HCT116 (cell line): ENCODE data around the gene TTF1. TPM values are rescaled to one million over a fixed set of nuclear protein-coding genes. Genes with fewer than 3 reads are reported as not detected.

Source experiments
- ATAC-seq: fragments of 200-7000 bp; cut with Tn5 transposase; 2 replicates; pipeline ENCODE4 v1.9.1; 2020; ENCODE audit warnings: mild to moderate bottlenecking, moderate library complexity
- BruUV-seq: library from RNA; stranded (reverse); fragments of 400-500 nt; replicated peaks from 2 replicates; lab custom pipeline; 2021; lab: Mats Ljungman, UMichigan
- CTCF ChIA-PET: fragments of 300-600 bp; sonication (Branson Sonifier 250); formaldehyde crosslinking; loops from one replicate; lab custom pipeline; 2021; ENCODE audit warnings: antibody characterized with exemption; lab: Charles Lee
- POLR2A ChIA-PET: fragments of 300-600, 350-600 bp; sonication (Branson Sonifier 250); formaldehyde crosslinking; loops from one replicate; lab custom pipeline; 2021; ENCODE audit warnings: antibody characterized with exemption; lab: Charles Lee
- RAD21 ChIA-PET, 2 experiments: fragments of 300-600 bp; sonication (Branson Sonifier 250); formaldehyde crosslinking; loops; one replicate each; lab custom pipeline; 2023; ENCODE audit warnings: low total read pairs in 2 of 2; ENCODE audit not compliant: uncharacterized antibody in 2 of 2, unreplicated experiment in 2 of 2, low non-redundant PET in 1 of 2; lab: Charles Lee
- DNase-seq: peaks from one replicate; pipeline ENCODE4 v3.0.0-alpha.2; 2010; ENCODE audit warnings: low read depth, low spot score
- H2AFZ ChIP-seq: fragments of 200-600 bp; shearing (Covaris generic), sonication (generic); 2 replicates; pipeline ENCODE4 v1.6.1; 2017; ENCODE audit warnings: low read depth, mixed run types, mixed read lengths, antibody characterized with exemption, low read length; ENCODE audit not compliant: poor library complexity, severe bottlenecking
- H3K27ac ChIP-seq: 2 replicates; pipeline ENCODE4 v1.5.1; 2012; ENCODE audit warnings: low read depth, low read length
- H3K27me3 ChIP-seq: fragments of 200-600 bp; sonication (generic); 2 replicates; pipeline ENCODE4 v1.6.1; 2016; ENCODE audit warnings: mixed run types, low read length, mixed read lengths; ENCODE audit not compliant: insufficient read depth
- H3K36me3 ChIP-seq, 2 experiments: fragments of 200-500 bp in 1 of 2; fragments of 200-600 bp in 1 of 2; sonication (Bioruptor generic) in 1 of 2; sonication (generic) in 1 of 2; 2 replicates each; pipeline versions ENCODE4 v1.5.1 to v1.6.1; 2014 to 2016; ENCODE audit warnings: low read length in 2 of 2, inconsistent platforms in 1 of 2, mixed read lengths in 1 of 2, mixed run types in 1 of 2; ENCODE audit not compliant: insufficient read depth in 2 of 2, control insufficient read depth in 1 of 2
- H3K4me1 ChIP-seq, 2 experiments: fragments of 200-600 bp in 1 of 2; sonication (generic) in 1 of 2; 2 replicates each; pipeline versions ENCODE4 v1.5.1 to v1.6.1; 2012 to 2017; ENCODE audit warnings: low read length in 2 of 2, inconsistent platforms in 1 of 2, mild to moderate bottlenecking in 1 of 2, mixed read lengths in 1 of 2, mixed run types in 1 of 2, moderate library complexity in 1 of 2; ENCODE audit not compliant: insufficient read depth in 2 of 2, control insufficient read depth in 1 of 2
- H3K4me2 ChIP-seq: fragments of 200-600 bp; sonication (generic); 2 replicates; pipeline ENCODE4 v1.6.1; 2017; ENCODE audit warnings: mixed run types, low read length, mixed read lengths
- H3K4me3 ChIP-seq, 2 experiments: fragments of 200-600 bp in 1 of 2; sonication (generic) in 1 of 2; replicated peaks in 1 of 2; 2 replicates each; pipeline ENCODE4 v1.5.1; 2011 to 2016; ENCODE audit warnings: low read length in 2 of 2, control low read depth in 1 of 2, low read depth in 1 of 2, mild to moderate bottlenecking in 1 of 2, mixed read lengths in 1 of 2, mixed run types in 1 of 2
- H3K79me2 ChIP-seq: fragments of 200-600 bp; sonication (generic); 2 replicates; pipeline ENCODE4 v1.6.1; 2017; ENCODE audit warnings: mild to moderate bottlenecking, mixed run types, low read length, moderate library complexity, mixed read lengths; ENCODE audit not compliant: insufficient read depth
- H3K9ac ChIP-seq: fragments of 200-600 bp; sonication (generic); 2 replicates; pipeline ENCODE4 v1.6.1; 2016; ENCODE audit warnings: low read length, mixed read lengths
- H3K9me2 ChIP-seq: fragments of 200-600 bp; sonication (generic), shearing (Covaris generic); 2 replicates; pipeline ENCODE4 v1.6.1; 2017; ENCODE audit warnings: mixed run types, mild to moderate bottlenecking, moderate library complexity; ENCODE audit not compliant: insufficient read depth
- H3K9me3 ChIP-seq, 2 experiments: fragments of 200-500 bp in 1 of 2; fragments of 200-600 bp in 1 of 2; sonication (Bioruptor generic) in 1 of 2; sonication (generic) in 1 of 2; 2 replicates each; pipeline ENCODE4 v1.6.1; 2014 to 2017; ENCODE audit warnings: low read length in 2 of 2, mixed read lengths in 2 of 2, inconsistent platforms in 1 of 2, low read depth in 1 of 2, mild to moderate bottlenecking in 1 of 2, mixed run types in 1 of 2, moderate library complexity in 1 of 2; ENCODE audit not compliant: control insufficient read depth in 1 of 2, insufficient read depth in 1 of 2
- H4K20me1 ChIP-seq: fragments of 200-600 bp; sonication (generic), shearing (Covaris generic); 2 replicates; pipeline ENCODE4 v1.6.1; 2017; ENCODE audit warnings: mixed run types, mild to moderate bottlenecking, moderate library complexity; ENCODE audit not compliant: insufficient read depth
- CTCF ChIP-seq, 3 experiments: fragments of 200-600 bp in 1 of 3; sonication (generic) in 1 of 3; IDR thresholded peaks in 2 of 3; conservative IDR thresholded peaks in 1 of 3; 2 replicates each; pipeline ENCODE4 v1.5.1; 2012 to 2017; ENCODE audit warnings: low read depth in 2 of 3, low read length in 2 of 3, antibody characterized with exemption in 1 of 3, borderline replicate concordance in 1 of 3, control low read depth in 1 of 3, mild to moderate bottlenecking in 1 of 3, mixed read lengths in 1 of 3, mixed run types in 1 of 3, moderate library complexity in 1 of 3; ENCODE audit not compliant: insufficient read depth in 1 of 3
- REST ChIP-seq: IDR thresholded peaks from 2 replicates; pipeline ENCODE4 v1.6.1; 2012; ENCODE audit warnings: low read depth
- intact Hi-C: fragments of 100-400 bp; cut with micrococcal nuclease; formaldehyde crosslinking; loops from 2 replicates; pipeline ENCODE4 v1.10.0; 2022
- total RNA-seq: library from RNA; stranded (reverse); gene quantifications from one replicate; pipeline ENCODE4 v1.2.1, GENCODE V29; 2021; ENCODE audit not compliant: unreplicated experiment

The TTF1 gene
- total RNA-seq, 1 experiment from 2014 or later, result 14.5 TPM

- ChIA-PET POLR2A (no interaction called here), RAD21 (no interaction called here), CTCF (interaction anchor here (1.3 kb wide), 1 partner anchor 9 kb away, joined by 4 read pairs; the partner anchor contains the start of gene CFAP77)
- Histone ChIP-seq H3K4me1 (no peaks in the 10 kb centered on the region), H3K9ac (no peak overlapping the region), H3K9me3 (no peaks in the 10 kb centered on the region), H2AFZ (no peak overlapping the region), H3K9me2 (no peaks in the 10 kb centered on the region), H3K36me3 (no peaks in the 10 kb centered on the region), H3K27me3 (peaks cover 30% of the 10 kb centered on the region; the same call in 1 of the 2 replicates), H3K79me2 (no peaks in the 10 kb centered on the region), H4K20me1 (no peaks in the 10 kb centered on the region), H3K4me3 (no peak overlapping the region)
- no peak for DNase-seq
- BruUV-seq, result no TSS peak
- TF ChIP-seq REST (no peak), CTCF (IDR thresholded peaks at IDR 0.05 in 2 of 3, conservative IDR thresholded peaks at IDR 0.05 in 1 of 3; ENCODE audit: borderline replicate concordance in 1 of 3, insufficient read depth in 1 of 3, low read depth in 2 of 3, low read length in 2 of 3) (no peak)
- TF ChIP-seq, all 23 proteins: peak for 0
- no peak for ATAC-seq
- H3K4me2 ChIP-seq, result no peak overlapping the region
- no peak overlapping the region for H3K27ac ChIP-seq
- intact Hi-C loops, result no loop called here
Measured at GRCh38 chr9:132418726-132419363, 12.2 kb upstream of the TTF1 start.
